Pons (tissue), 1 donor: ENCODE measurements around the gene IL15.
"Not testable (repeated sequence)": the region's sequence is repeated elsewhere in the genome, so short reads cannot be mapped to it uniquely, and the experiment has no call there.

Source experiments
- DNase-seq: peaks from one replicate; pipeline ENCODE4 v3.0.0-alpha.2; 2016; ENCODE audit warnings: low spot score

The IL15 gene

DNA sequence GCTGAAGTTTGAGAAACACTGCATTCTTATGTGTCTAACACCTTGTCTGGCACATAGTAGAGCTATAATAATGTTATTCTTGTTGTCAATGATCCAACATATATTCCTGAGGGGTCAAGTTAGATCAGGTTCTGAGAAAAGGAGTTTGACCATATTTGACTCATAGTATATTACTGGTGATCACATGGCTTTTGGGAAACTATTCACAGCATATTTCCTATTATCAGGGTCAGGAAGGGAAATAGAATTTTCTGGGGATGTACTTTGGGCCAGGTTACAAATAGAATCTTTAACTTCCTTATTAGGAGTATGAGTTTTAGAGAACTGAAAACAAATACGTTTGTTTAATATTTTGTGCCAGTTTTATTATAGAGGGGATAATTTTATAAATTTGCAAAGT, 11.6 kb downstream of the IL15 start:
- DNase-seq = no peak

DNA sequence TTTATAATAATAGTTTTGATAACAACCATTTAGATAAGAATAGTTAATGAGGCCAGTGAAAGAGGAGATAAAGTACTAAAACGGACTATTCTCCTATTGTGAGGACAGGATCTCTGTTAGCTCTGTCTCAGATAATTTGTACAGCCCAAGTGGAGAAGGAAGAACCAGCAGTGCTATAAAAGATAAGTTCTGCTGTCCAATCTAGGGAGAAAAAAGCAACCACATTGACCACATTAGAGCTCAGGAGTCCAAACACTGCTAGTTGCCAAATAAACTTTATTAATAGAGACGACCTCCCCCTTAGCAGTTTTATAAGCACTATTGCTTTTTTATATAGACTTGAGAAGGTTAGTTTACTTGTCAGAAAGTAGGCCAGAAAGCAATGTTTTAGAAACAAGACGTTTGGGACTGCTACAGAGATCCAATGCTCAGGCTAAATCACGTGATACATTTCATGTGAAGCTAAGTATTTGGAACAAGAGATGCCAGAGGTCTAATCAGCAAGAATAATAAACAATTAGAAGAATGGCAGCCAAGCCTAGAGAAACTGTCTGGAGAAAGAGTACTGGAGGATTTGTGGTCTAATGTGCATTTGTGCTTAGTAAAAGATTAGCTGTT, 15.9 kb downstream of the IL15 start:
- DNase-seq = peak; percentile 21

DNA sequence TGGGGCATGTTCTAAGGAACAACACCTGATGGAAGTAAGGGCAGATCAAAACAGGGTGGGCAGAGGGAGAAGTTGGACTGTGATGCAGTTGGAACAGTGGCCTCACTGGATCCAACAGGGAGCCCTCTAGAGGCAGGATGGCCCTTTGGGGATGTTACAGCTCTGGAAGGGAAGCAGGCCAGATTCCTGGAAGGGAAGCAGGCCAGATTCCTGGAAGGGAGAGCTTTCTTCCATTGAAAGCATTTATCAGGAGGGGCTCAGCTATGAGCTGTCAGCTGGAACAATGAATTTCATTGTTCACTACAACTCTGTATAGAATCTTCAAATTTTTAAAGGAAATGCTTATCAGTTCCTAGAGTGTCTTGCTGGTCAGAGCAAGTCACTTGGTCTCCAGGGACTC, 17.7 kb downstream of the IL15 start:
- DNase-seq = no peak

DNA sequence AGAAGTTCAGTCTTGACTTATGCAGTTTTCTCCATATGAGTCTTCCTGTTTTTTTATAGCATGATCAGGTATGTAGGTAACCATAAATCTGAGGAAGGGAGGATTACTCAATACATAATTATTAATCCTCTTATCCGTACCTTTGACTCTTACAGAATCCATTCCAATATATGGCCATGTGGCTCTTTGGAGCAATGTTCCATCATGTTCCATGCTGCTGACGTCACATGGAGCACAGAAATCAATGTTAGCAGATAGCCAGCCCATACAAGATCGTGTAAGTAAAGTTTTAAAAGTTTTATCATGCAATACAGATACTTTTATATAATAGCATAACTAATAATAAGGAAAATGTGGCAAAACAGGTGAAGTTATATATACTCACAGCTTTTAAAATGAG, 19.6 kb downstream of the IL15 start:
- DNase-seq = no peak

DNA sequence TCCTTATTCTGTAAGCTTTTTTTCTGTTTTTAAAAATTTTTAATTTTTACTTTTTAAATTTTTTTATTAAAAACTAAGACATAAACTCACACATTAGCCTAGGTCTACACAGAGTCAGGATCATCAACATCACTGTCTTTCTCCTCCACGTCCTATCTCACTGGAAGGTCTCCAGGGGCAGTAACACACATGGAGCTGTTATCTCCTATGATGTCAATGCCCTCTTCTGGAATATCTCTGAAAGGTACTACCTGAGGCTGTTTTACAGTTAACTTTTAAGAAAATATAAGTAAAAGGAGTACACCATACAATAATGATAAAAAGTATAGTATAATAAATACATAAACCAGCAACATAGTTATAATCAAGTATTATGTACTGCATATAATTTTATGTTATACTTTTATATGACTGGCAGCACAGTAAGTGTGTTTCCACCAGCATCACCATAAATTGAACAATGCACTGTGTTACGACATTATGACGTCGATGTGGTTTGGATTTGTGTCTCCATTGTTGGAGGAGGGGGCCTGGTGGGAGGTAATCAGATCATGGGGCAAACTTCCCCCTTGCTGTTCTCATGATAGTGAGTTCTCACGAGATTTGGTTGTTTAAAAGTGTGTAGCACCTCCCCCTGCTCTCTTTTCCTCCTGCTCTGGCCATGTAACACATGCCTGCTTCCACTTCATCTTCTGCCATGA, 21.3 kb downstream of the IL15 start:
- no peak for DNase-seq

DNA sequence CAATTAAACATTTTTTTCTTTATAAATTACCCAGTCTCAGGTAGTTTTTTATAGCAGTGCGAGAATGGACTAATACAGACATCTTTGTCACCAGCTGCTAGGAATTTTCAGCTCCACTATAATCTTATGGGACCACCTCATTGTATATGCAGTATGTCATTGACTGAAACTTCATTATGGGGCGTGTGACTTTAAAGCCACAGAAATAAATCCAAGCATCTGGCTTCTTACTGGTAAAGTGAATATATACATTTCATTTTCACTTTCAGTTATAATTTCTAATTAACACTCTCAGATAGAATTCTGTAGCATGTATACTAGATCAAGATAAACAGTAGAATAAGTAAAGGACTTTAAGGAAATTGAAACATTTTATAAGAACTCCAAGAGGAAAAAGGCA, 21.9 kb downstream of the IL15 start:
- no peak for DNase-seq

DNA sequence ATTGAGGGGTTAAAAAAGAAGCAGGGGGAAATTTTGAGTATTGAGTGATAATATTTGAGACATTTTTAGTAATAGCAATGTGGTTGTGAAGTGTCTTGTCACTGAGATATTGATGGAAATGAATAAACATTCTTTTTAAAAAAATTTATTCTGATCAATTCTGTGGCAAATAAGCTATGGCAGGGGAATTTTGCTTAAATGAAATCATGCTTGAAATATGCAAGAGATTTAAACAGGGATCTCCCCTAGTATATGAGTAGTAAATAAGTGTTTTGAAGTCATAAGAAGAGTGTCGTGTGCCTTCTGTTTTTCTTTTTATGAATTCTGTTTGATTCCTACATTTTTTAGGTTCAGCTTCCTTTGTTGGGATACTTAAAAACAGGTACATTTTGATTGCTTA, 23.2 kb downstream of the IL15 start:
- no peak for DNase-seq

DNA sequence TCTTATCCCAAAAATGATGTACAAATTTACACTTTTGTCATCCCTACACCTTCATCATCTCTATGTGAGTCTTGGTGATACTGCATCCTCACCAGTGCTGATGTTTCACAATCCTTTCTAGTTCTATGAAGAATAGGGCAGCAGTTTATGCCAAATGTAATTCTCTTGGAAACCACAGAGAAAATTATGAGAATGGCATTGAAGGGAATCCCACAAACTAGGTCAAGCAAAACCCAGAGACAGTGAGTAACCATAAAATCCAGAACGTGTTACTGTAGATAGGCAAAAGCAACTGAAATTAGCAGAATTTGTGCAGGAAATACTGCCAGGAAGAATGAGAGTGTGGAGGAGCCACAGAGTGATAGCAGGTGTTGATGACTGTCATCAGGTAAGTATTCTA, 24.5 kb downstream of the IL15 start:
- DNase-seq = no peak

DNA sequence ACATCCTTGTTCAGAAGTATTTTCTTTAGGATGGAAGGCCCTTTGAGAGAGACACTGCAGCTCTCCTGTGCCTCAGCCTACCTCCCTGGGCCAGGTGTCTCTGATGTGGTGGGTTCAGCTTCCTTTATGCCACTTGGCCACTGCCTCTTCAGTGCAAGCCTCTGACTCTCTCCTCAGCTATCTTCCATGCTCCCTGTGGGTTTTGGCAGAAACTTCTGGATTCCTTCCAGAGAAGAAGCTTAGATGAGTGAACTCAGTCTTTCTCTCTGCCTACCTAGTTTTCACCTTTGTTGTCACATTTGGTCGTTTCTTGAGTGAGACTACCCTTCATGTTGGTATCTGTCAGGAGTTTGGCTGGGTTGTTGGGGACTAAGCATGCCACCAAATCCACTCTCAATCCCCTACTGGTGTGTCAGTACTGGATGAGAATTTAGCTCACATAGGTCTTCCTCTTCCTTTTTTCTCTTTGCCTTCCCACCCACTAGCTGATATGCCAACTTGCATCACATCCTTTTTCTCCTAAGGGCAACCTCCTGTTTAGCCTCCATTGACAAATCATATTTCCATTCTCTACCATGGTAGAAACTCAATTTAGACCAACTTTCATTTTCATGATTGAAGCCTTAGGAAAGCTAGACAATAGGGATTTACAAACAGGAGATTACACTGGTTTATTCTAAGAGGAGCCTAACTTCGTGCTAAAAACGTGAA, 32.0 kb downstream of the IL15 start:
- no peak for DNase-seq

DNA sequence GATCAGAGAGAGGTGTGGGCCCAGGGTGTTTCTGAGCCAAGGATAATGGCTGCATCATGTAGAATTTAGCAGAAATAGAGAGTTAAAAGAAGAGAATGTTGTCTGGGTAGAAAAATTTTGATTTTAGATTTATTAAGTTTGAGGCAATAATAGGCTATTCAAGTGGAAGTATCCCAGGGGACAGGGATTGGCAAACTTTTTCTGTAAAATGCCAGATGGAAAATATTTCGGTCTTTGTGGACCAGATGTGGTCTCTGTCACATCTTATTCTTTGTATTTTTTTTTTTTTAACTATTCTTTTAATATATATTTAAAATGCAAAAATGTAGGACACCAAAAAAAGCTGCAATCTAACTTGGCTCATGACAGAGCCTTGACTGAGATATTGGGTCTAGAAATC, 33.1 kb downstream of the IL15 start:
- no peak for DNase-seq

DNA sequence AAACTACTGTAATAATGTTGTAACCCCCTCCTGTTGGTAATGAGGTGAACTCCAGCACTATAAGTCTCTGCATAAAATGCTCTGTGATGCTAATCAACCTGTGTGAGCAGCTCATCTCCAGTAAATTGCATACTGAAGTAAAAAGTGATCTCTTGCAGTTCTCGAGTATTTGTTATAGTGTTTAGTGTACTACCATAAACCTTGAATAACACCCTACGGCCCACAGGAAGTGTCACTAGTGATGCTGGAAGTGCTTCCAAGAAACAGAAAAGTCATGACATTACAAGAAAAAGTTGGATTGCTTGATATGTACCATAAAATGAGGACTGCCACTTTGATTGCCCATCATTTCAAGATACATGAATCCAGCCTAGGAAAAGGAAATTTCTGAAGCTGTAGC, 39.0 kb downstream of the IL15 start:
- DNase-seq = no peak

DNA sequence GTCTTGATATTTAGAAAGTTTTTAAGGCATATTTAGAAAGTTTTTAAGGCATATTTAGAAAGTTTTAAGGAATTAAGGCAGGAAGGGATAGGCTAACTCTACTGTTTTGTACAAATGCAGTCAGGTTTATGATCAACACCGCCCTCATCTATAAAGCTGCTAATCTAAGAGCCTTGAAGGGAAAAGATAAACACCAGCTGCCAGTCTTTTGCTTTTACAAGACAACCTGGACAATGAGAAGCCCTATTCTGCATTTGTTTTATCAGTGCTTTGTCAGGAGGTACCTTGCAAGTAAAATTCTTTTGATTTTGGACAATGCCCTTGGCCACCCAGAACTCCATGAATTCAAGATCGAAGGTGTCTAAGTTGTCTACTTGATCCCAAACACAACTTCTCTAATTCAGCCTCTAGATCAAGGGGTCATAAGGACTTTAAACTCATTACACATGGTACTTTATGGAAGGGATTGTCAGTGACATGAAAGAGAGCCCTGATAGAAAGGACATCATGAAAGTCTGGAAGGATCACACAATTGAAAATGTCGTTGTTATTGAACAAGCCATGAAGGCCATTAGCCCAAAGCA, 39.8 kb downstream of the IL15 start:
- DNase-seq = no peak

DNA sequence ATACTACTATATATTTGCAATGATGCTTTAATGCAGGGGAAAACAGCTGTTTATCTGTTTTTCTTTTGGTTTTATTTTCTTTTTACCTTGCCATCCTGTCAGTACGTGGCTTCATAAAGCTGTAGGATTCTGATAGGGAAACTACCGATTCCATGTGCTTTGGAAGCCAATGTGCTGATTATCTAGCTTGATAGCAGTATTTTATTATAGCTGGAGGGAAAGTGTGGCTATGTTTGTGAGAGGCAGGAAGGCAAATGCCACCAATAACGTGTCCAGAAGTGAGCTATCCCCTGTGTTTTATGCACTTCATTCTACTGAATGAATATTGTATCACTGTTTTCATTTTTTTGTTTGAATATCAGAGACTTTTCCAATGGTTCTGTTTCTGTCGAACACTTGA, 43.7 kb downstream of the IL15 start:
- DNase-seq = no peak

DNA sequence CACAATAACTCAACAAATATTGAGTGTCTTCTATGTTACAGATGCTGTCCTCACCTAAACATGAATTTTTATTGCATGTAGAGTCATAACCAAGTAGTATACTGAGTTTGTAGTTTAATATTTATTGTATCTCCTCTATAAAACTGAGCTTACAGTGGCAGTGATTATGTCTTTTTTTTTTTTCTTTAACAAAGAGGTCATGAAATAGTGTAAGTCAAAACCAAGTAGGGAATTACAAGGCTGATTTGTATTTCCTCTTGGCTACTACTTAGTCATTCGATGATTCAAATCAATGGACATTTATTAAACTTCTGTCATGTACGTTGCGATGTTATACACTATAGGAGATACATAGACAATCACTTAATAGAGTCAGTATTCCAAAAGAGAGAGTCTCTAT, 48.4 kb downstream of the IL15 start:
- no peak for DNase-seq

DNA sequence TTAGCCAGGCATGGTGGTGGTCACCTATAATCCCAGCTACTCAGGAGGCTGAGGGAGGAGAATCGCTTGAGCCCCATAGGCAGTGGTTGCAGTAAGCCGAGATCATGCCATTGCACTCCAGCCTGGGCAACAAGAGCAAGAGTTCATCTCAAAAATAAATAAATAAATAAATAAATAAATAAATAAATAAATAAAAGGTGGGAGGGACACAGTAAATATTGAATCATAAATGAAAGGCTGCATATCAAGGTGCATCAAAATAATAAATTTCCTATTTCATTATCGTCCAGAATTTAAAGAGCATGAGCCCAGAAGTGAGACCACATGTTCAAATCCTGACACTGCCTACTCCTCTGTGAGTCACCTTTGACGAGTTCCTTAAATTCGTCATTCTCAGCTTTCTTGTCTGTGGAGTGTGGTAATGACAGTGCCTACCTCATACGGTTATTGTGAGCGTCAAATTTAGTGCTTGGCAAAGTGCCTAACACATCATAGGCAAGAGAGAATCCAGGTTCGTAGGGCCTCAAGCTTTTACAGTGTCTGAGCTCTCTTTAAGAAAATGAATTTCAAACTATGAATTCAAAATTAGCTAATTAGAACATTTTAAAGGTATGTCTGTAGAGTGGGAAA, 49.9 kb downstream of the IL15 start:
- no peak for DNase-seq

DNA sequence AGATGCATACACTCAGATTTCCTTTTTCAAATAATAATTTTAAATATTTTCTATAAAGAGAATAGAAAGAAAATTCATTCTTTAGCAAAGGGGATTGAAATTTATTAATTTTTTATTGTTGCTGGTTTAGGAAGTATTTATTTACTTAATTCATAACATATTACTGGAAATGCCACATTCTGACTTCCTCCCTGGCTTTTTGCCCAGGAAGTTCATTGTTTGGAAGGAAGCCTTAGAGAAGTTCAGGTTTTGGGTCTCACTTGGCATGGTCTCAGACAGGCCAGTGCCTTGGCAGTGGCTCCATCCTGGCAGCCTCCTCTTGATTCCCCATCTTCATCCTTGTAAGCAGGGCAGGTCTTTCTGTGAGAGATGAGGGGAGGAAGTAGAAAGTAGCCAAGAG, 50.5 kb downstream of the IL15 start:
- peak; percentile 7 for DNase-seq

DNA sequence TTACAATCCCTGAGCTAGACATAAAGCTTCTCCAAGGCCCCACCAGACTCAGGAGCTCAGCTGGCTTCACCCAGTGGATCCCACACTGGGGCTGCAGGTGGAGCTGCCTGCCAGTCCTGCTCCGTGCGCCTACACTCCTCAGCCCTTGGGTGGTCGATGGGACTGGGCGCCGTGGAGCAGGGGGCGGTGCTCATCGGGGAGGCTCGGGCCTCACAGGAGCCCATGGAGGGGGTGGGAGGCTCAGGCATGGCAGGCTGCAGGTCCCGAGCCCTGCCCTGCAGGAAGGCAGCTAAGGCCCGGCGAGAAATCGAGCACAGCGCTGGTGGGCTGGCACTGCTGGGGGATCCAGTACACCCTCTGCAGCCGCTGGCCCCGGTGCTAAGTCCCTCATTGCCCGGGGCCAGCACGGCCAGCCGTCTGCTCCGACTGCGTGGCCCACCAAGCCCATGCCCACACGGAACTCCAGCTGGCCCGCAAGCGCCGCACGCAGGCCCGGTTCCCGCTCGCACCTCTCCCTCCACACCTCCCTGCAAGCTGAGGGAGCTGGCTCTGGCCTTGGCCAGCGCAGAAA, 53.4 kb downstream of the IL15 start:
- not testable (repeated sequence) for DNase-seq

DNA sequence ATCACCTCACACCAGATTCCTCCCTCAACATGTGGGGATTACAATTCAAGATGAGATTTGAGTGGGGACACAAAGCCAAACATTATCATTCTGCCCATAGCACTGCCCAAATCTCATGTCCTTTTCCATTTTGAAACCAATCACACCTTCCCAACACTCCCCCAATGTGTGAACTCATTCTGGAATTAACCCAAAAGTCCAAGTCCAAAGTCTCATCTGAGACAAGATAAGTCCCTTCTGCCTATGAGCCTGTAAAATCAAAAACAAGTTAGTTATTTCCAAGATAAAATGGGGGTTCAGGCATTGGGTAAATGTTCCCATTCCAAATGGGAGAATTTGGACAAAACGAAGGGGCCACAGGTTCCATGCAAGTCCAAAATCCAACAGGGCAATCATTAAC, 54.9 kb downstream of the IL15 start:
- not testable (repeated sequence) for DNase-seq

DNA sequence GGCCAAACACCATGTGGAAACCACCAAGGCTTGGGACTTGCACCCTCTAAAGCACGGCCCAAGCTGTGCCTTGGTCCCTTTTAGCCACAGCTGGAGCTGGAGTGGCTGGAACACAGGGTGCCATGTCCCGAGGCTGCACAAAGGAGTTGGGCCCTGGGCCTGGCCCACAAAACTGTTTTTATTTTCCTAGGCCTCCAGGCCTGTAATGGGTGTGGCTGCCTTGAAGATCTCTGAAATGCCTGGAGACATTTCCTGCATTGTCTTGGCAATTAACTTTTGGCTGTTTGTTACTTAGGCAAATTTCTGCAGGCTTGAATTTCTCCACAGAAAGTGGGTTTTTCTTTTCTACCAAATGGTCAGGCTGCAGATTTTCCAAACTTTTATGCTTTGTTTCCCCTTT, 55.7 kb downstream of the IL15 start:
- DNase-seq = no peak

DNA sequence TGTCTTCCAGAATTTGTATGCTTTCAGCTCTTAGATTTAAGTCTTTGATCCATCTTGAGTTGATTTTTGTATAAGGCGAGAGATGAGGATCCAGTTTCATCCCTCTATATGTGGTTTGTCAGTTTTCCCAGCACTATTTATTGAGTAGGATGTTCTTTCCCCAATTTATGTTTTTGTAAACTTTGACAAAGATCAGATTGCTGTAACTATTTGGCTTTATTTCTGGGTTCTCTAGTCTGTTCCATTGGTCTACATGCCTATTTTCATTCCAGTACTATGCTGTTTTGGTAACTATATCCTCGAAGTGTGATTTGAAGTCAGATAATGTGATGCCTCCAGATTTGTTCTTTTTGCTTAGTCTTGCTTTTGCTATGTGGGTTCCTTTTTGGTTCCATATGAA, 60.7 kb downstream of the IL15 start:
- no peak for DNase-seq

DNA sequence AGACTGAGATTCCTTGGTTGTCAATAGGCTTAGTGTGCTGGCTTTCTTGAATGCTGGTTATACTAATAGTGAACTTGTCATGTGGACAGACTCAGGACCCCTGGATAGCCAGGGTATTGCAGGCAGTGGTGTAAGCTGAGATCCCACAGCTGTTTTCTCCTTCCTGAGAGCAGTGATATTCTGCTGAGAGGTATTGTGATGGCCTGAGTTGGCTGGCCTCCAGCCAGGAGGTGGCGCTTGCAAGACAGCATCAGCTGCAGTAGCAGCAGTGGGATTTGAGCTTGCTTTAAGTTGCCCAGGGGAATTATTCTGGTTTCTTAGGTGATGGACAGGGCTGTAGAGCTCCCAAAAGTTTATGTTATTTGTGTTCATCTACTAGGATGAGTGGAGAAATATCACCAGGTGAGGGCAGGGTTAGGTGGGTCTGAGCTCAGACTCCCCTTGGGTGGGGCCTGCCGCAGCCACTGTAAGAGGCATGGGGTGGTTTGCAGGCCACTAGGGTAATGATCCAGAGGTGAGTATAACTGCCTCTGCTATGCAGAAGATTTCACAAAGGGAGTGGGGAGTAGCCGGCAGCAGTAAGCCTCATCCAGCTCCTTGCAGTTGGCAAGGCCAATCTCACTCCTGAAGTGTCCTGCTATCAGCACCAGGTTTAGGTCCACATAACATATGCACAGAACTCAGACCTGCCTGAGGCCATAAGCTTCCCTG, 66.2 kb downstream of the IL15 start:
- DNase-seq = no peak

DNA sequence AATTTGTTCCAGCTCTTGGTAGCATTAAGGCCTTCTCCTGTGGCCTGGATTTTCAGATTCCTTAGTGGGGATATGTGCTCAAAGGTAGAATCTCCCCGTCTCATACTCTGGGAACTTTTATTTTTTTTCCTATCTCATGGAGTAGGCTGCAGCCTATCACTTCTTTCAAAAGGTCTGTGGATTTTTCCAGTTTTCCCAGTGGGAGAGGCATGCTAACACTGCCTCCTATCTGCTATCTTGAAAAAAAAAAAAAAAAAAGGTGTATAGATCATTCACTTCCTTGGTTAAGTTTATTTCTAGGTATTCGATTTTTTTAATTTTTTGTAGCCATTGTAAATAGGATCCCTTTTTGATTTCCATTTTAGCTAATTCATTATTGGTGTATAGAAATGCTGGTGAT, 67.1 kb downstream of the IL15 start:
- DNase-seq = no peak
